NCI-H187 (cell line): ENCODE results near the gene ADNP2.

Experiments used
- DNase-seq, 2 experiments: peaks; one replicate each; lab custom pipeline; 2025; lab: John Stamatoyannopoulos, UW

Gene ADNP2

DNA sequence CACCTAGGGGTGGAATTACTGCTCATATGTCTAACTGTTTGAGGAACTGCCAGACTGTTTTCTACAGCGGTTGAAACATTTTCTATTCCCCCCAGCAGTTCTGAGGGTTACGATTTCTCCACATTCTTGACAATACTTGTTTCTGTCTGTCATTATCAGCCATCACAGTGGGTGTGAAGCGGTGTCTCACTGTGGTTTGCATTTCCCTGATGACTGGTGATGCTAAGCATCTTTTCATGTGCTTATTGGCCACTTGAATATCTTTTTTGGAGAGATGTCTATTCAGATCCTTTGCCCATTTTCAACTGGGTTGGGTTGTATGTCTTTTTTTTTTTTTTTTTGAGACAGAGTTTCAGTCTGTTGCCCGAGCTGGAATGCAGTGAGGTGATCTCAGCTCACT is 63.0 kb downstream of the ADNP2 start:
- no peak for DNase-seq

- DNase-seq: no peak
Measured at GRCh38 chr18:80173060-80173459, 64.0 kb downstream of the ADNP2 start.

DNA sequence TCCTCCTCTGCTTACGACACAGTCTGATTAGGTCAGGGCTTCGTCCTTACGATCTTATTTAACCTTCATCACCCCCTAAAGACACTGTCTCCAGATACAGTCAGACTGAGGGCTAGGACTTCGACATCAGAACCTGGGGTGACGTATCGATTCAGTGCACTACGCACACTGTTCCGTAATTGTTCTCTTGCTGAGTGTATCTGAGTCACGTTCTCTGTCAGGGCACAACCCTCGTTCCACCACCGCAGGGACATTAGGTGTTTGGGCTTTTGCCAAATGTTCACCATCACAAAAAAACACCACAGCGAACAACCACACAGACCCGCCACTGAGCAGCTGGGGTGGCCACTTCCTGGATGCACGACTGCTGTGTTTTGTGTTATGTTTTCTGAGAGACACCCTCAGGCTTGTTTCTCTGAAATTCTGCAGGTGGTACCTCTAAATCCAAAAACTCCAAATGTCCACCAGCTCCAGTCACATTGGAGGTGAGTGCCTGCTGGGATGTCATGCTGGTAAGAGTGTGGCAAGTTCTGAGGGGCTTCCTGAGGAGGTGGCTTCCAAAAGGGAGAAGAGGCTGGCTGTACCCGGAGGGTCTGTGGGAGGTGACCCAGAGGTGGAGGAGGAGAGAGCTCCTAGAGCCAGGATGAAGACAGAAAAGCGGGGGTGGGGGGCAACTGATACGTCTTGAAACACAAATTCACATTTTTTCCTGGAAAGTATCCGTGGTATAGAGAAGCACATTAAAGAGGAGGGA is 66.6 kb downstream of the ADNP2 start:
- no peak for DNase-seq

DNA sequence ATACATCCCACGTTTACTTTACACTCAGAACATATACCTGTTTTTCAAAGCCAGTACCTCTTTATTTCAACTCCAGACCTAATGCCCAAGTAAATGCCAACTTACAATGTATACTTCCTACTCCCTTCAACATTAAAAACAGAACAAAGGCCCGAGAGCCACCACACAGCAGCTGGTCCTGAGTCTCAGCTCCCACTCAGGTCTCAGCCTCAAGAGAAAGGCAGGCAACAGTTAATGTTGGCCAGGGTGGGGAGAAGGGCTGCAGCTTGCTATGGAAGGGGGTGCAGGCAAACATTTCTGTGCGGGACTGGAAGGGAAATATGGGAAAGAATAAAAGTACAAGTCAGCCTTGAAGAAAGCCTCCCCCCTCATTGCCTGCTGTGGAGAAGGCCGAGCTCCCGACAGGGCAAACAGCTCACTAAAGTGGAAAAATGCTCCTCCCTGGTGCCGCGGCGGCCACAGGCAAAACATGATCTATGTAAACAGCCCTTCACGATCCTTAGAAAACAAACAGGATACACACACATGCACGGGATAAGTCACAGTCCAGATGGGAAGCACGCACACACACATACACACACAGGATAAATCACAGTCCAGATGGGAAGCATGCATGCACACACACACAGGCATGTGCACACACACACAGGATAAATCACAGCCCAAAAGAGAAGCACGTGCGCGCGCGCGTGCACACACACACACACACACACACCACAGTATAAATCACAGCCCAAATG is 67.4 kb downstream of the ADNP2 start:
- DNase-seq: no peak

DNA sequence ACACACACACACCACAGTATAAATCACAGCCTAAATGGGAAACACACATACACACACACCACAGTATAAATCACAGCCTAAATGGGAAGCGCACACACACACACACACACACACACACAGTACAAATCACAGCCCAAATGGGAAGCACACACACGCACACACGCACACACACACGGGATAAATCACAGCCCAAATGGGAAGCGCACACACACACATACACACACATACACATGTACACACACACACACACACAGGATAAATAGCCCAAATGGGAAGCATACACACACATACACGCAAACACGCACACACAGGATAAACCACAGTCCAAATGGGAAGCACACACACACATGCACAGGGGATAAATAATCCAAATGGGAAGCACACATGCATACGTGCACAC is 68.1 kb downstream of the ADNP2 start:
- no peak for DNase-seq

GRCh38 chr18:80178935-80179818 is 70.1 kb downstream of the ADNP2 start:
- DNase-seq: no peak

DNA sequence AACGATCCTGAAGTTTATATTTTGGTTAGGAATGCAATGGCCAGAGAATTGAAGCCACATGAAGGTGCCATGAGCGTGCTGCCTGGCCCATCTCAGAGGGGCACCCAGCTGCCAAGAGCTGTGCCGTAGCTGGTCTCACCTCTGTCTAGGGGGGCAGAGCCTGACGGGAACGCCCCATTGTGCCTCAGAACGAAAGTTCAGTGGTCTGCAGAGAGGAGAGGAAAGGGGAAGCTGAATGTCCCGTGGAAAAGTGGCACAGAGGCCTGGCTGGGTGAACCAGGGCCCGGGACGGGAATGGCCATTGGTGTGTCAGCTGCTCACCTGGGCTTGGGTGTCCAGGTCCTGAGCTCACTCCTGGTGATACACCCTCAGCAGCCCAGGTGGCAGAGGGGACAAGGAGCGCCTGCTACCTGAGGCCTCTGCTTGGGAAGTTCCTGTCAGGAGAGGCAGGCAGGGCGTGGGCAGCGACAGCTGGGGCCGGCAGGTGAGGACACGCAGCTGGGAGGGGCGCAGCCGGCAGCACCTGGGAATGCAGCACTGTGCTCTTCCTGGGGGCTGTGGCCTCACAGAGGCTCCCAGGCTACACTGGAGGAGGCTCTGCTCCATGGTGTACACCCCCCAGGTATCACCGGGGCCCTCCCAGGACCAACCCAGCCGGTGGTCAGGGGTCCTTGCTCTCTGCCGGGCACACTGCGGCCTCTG is 70.9 kb downstream of the ADNP2 start:
- peak in 1 of 2 experiments; percentile 28 for DNase-seq

DNA sequence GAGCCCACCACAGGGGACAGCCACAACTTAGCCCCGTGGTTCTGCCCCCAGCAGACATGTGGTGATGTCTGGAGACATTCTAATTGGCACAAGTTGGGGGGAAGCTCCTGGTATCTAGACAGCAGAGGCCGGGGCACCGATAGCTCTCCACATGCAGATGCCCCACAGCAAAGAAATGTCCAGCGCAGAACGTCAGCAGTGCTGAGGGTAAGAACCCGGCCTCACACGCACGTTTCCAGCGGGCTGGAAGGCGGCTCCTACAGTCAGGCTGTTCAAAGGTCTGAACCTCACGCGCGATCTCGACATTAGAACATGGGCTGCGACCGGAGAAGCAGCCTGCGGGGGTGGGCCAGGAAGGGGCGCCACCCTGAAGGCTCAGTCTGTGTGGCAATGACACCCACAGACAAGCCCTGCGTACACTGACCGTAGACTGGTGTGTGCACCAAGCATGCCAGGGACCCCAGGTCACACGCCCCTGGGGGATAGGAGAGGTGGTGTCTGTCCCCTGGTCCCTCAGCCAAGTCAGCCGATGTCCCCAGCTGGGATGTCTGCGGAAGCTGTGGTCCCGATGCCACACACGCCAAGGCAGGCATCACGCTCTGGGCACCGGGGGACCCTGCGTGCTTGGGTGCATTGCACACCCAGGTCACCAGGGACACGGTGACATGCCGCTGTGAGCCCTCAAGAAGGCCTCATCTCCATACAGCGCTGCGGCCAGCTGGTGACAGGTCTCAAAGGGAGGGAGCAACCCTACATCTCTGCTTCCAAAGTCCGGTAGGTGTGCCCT is 71.9 kb downstream of the ADNP2 start:
- no peak for DNase-seq

GRCh38 chr18:80181642-80182461 is 72.8 kb downstream of the ADNP2 start:
- DNase-seq: no peak

DNA sequence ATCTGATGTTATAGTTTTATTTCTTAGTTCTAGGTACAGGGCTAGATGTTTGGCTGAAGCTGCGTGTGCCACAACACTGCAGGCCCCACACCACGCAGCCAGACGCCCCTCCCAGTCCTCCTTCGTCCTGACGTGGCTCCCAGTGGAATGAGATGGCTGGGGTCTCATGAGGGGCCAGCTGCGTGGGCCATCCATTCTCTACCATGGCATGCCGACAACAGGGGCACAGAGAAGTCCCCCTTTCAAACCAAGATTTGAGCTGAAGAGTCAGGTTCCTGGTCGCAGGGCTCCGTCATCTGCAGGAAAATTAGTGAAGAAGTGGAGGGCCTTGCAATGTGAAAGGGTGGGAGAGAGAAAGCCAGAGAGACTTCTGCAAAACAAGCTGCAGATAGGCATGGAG is 73.8 kb downstream of the ADNP2 start:
- DNase-seq: no peak

DNA sequence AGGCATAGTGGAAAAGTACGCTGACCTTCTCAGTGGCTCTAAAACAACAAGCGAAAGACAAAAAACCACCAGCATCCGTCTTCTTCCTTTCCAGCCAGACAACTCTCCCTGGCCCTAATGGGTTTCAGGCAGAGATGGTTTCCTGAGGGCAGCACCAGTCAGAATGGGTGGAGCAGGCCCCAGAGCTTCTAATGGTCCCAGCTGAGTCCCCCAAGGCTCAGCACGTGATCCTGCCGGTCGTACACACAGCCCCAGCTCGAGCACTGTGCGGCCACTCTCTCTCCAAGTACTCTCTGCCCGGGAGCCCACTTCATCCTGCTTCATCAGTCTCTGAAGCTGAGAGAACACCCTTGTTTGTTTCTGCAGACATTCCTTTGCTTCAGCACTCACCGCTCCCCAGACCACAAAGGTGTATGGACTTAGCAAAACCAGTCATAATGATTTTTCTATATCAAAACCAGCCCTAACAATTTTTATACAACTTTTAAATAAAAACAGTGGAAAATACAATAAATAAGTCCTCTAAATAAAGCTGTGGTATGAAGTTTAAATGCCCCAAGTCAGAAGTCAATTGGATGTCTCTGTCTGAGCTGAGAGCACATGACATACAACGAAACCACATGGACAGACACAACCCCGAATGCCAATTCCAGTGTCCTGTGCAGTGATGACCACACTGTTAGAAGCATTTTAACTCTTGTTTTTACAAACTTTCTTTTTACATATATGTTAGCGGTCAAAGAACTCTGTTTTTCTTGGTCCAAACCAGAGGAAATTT is 74.4 kb downstream of the ADNP2 start:
- no peak for DNase-seq

DNA sequence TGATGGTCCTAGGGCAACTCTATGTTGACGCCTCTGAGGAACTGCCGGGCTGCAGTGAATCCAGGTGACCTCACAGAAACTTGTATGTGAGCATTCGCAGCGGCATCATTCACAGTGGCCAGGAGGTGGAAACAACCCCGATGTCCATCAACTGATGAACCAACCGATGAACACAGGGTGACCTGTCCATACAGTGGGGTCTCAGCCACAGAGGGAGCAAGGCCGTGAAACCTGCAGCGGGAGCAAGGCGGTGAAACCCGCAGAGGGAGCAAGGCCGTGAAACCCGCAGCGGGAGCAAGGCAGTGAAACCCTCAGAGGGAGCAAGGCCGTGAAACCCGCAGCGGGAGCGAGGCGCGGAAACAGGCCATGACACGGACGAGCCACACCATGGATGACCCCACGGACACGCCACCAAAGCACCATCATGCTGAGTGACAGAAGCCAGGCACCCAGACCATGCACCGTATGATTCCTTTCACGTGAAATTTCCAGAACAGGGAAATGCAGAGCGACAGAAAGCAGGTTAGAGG is 75.2 kb downstream of the ADNP2 start:
- no peak for DNase-seq

DNA sequence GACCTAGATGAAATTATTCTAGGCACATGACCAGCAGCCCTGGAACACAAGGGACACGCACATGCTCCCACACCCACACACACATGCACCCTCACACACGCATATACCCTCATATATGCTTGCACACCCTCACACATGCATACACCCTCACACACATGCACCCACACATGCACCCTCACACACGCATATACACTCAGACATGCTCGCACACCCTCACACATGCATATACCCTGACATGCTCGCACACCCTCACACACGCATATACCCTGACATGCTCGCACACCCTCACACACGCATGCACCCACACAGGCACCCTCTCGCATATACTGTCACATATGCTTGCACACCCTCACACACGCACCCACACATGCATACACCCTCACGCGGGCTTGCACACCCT is 76.5 kb downstream of the ADNP2 start:
- DNase-seq: no peak

- no peak for DNase-seq
Measured at GRCh38 chr18:80187956-80188642, 79.0 kb downstream of the ADNP2 start.

GRCh38 chr18:80188643-80189530 is 79.8 kb downstream of the ADNP2 start:
- DNase-seq: no peak

DNA sequence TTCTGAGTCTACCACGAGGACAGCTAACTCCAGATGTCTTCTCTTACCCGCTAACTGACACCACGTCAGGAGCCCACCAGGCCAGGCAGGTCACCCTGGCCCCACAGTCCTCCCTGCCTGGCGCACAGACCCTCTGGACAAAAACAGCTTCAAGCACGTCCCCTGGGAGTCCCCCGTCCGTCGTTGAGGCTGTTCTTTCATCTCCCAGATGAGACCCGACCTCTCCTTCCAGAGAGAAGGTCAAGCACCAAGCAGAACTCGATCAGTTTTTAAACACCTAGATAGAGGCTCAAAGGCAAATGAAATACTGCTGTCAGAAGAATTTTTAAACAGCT is 80.4 kb downstream of the ADNP2 start:
- DNase-seq: no peak
